T-cell (primary cell): ENCODE data around the gene XXYLT1. TPM values are rescaled to one million over a fixed set of nuclear protein-coding genes. Genes with fewer than 3 reads are reported as not detected.
"Not testable (repeated sequence)": the region's sequence is repeated elsewhere in the genome, so short reads cannot be mapped to it uniquely, and the experiment has no call there.

Experiments used
- ATAC-seq, 4 experiments: fragments of 200-7000 bp in 3 of 4; fragments of 150-1000 bp in 1 of 4; cut with Tn5 transposase; replicated peaks in 1 of 4; 1 replicate in 3 of 4; 2 replicates in 1 of 4; pipeline ENCODE4 v1.10.0; 2021; ENCODE audit warnings: moderate library complexity in 3 of 4, mild to moderate bottlenecking in 2 of 4, moderate number of reproducible peaks in 1 of 4
- CTCF ChIA-PET, 2 donors: fragments of 300-600 bp; sonication (Branson Sonifier 250); formaldehyde crosslinking; loops; one replicate each; lab custom pipeline; 2022; ENCODE audit warnings: antibody characterized with exemption in 2 of 2; lab: Charles Lee
- POLR2A ChIA-PET, 2 donors: fragments of 300-600 bp; sonication (Branson Sonifier 250); formaldehyde crosslinking; loops; one replicate each; lab custom pipeline; 2022; ENCODE audit warnings: antibody characterized with exemption in 2 of 2; lab: Charles Lee
- DNase-seq, 35 experiments: peaks; one replicate each; pipeline versions ENCODE4 v3.0.0 to v3.0.0-alpha.2; 2013 to 2023
- H3K27ac ChIP-seq: one replicate; pipeline ENCODE4 v1.5.1; 2013; ENCODE audit warnings: low read length
- H3K27me3 ChIP-seq, 2 experiments: replicated peaks in 1 of 2; 1 replicate in 1 of 2; 2 replicates in 1 of 2; pipeline versions ENCODE4 v1.6.1 to v1.7.0; 2013; ENCODE audit warnings: low read length in 1 of 2, mixed read lengths in 1 of 2; ENCODE audit not compliant: control insufficient read depth in 2 of 2, insufficient read depth in 2 of 2; ENCODE audit errors: extremely low read depth in 1 of 2
- H3K36me3 ChIP-seq, 2 donors: 1 replicate in 1 of 2; 2 replicates in 1 of 2; pipeline versions ENCODE4 v1.6.1 to v1.7.0; 2013; ENCODE audit warnings: low read length in 1 of 2; ENCODE audit not compliant: control insufficient read depth in 2 of 2, insufficient read depth in 1 of 2; ENCODE audit errors: extremely low read depth in 1 of 2
- H3K4me1 ChIP-seq, 2 experiments: 1 replicate in 1 of 2; 2 replicates in 1 of 2; pipeline versions ENCODE4 v1.6.1 to v1.7.0; 2013; ENCODE audit warnings: low read length in 2 of 2, mixed read lengths in 1 of 2; ENCODE audit not compliant: insufficient read depth in 2 of 2, control insufficient read depth in 1 of 2; ENCODE audit errors: extremely low read depth in 1 of 2
- H3K4me3 ChIP-seq, 2 donors: 1 replicate in 1 of 2; 2 replicates in 1 of 2; pipeline versions ENCODE4 v1.5.1 to v1.7.0; 2013; ENCODE audit warnings: mild to moderate bottlenecking in 2 of 2, low read length in 1 of 2, moderate library complexity in 1 of 2; ENCODE audit not compliant: control insufficient read depth in 1 of 2; ENCODE audit errors: extremely low read depth in 1 of 2
- H3K9me3 ChIP-seq: 2 replicates; pipeline ENCODE4 v1.7.0; 2013
- H3K27ac Mint-ChIP-seq, 2 donors: one replicate each; pipeline ENCODE4 v1.8.0; 2020 to 2021; ENCODE audit warnings: mild to moderate bottlenecking in 2 of 2, mixed read lengths in 2 of 2
- H3K27me3 Mint-ChIP-seq, 2 donors: one replicate each; pipeline ENCODE4 v1.8.0; 2021 to 2022; ENCODE audit warnings: mixed read lengths in 2 of 2
- H3K36me3 Mint-ChIP-seq: one replicate; pipeline ENCODE4 v1.8.0; 2021; ENCODE audit warnings: mixed read lengths
- H3K4me1 Mint-ChIP-seq, 3 donors: one replicate each; pipeline ENCODE4 v1.8.0; 2020 to 2022; ENCODE audit warnings: mixed read lengths in 3 of 3, mild to moderate bottlenecking in 1 of 3
- H3K4me3 Mint-ChIP-seq, 3 donors: one replicate each; pipeline ENCODE4 v1.8.0; 2020 to 2022; ENCODE audit warnings: mild to moderate bottlenecking in 3 of 3, mixed read lengths in 3 of 3, moderate library complexity in 3 of 3
- H3K9me3 Mint-ChIP-seq, 3 donors: one replicate each; pipeline ENCODE4 v1.8.0; 2020 to 2022; ENCODE audit warnings: mixed read lengths in 3 of 3
- whole genome bisulfite sequencing: methylation state at CpG from one replicate; pipeline ENCODE4 v1.1.5; 2013; ENCODE audit warnings: missing lambda C conversion rate; ENCODE audit not compliant: insufficient coverage; 5-methylcytosine and 5-hydroxymethylcytosine counted together
- total RNA-seq, 35 experiments: library from RNA in 6 of 35; stranded (reverse) in 6 of 35; fragments of 120-200 nt in 1 of 35; gene quantifications; one replicate each; pipeline versions ENCODE4 v1.2.1 to v1.2.4 and lab custom pipeline; 2013 to 2026

The XXYLT1 gene
- total RNA-seq, 5 donors from 2014 or later (not counting 1 experiment from before 2014, with no cell fraction given), result 4.6 to 9.1 (median 5.7) TPM

DNA sequence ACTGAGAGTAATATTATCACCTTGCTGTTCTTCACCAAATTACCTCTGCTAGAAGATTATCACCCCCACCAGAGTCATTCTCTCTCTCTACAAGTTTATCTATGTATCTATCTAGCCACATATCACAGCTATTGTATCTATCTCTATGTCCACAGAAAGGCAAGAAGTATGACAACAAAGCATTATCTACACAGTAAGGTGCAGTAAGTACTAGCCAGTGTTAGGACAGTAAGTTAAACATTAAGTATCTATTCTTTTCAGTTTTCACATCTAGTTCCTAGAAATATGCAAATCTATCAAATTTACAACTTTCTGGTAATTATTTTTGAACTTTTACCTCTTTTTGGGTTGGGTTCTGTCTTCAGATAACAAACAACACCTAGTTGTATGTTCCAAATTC is 26.5 kb upstream of the XXYLT1 start:
- H3K36me3 ChIP-seq, result peaks cover 9 to 64% of the 10 kb centered on the region in 2 donors
- no peaks in the 10 kb centered on the region for H3K9me3 Mint-ChIP-seq
- DNase-seq, result no peak
- H3K27me3 ChIP-seq, result no peaks in the 10 kb centered on the region
- no peaks in the 10 kb centered on the region for H3K9me3 ChIP-seq
- H3K27ac ChIP-seq, result no peak overlapping the region
- peak overlapping the region; percentile 50 to 76 for H3K27ac Mint-ChIP-seq
- CTCF ChIA-PET, result no interaction called here
- no peaks in the 10 kb centered on the region for H3K27me3 Mint-ChIP-seq
- ATAC-seq, result no peak
- H3K4me1 Mint-ChIP-seq, result peaks cover 0 to 10% (median 6%) of the 10 kb centered on the region in 3 donors
- H3K4me1 ChIP-seq, result no peaks in the 10 kb centered on the region
- no peak overlapping the region for H3K4me3 ChIP-seq
- peaks cover 43% of the 10 kb centered on the region for H3K36me3 Mint-ChIP-seq
- POLR2A ChIA-PET, result no interaction called here
- no peak overlapping the region for H3K4me3 Mint-ChIP-seq

DNA sequence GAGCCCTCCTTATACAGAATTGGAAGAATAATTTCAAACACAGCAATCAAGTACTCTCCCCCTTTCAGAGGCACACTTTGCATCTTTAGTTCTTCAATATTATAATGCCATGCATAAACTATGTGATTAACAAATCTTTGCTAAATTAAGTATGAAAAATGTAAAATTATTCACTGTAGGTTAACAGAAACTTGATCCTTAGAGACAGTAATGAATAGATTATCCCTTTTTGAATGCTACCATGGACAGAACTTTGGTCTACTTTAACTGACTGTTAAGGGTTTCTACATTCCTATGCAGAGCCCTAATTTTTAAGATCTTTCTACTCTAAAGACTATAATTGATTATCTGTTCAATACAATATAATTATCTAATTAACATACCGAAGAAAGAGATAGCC is 25.7 kb upstream of the XXYLT1 start:
- Mint-ChIP-seq H3K36me3 (peaks cover 47% of the 10 kb centered on the region), H3K9me3 (no peaks in the 10 kb centered on the region), H3K4me1 (peaks cover 0 to 10% (median 6%) of the 10 kb centered on the region in 3 donors), H3K27ac (peak overlapping the region; percentile 41 to 52), H3K4me3 (no peak overlapping the region), H3K27me3 (no peaks in the 10 kb centered on the region)
- CTCF ChIA-PET, result no interaction called here
- WGBS, result no CpG with 5 or more reads among the region's 1 CpG
- no peaks in the 10 kb centered on the region for H3K4me1 ChIP-seq
- POLR2A ChIA-PET, result no interaction called here
- H3K27me3 ChIP-seq, result no peaks in the 10 kb centered on the region
- H3K9me3 ChIP-seq, result no peaks in the 10 kb centered on the region
- ATAC-seq (no peak), DNase-seq (no peak)
- H3K27ac ChIP-seq, result no peak overlapping the region
- no peak overlapping the region for H3K4me3 ChIP-seq
- H3K36me3 ChIP-seq, result peaks cover 9 to 62% of the 10 kb centered on the region in 2 donors

DNA sequence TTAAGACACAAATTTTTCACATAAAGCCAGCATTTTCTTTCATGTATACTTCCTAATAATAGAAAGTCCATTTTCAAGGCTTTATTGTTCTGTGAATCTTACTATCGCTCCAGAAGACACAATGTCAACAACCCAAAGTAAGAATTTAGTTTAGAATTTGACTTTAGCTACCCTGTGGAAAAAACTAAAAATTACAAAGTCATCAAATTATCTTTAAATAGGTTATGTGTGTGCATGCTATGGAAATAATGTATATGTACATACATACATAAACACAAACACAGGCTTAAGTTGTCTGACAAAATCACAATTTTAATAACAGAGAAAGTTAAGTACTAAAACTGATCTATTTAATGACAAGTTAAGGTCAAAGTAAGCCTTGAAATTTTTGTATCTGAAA is 20.2 kb upstream of the XXYLT1 start:
- H3K36me3 ChIP-seq, result peaks cover 8 to 67% of the 10 kb centered on the region in 2 donors
- Mint-ChIP-seq H3K4me1 (no peaks in the 10 kb centered on the region), H3K27me3 (no peaks in the 10 kb centered on the region), H3K4me3 (no peak overlapping the region), H3K9me3 (no peaks in the 10 kb centered on the region), H3K36me3 (peaks cover 42% of the 10 kb centered on the region), H3K27ac (no peak overlapping the region)
- no peak overlapping the region for H3K27ac ChIP-seq
- no peaks in the 10 kb centered on the region for H3K9me3 ChIP-seq
- no peaks in the 10 kb centered on the region for H3K4me1 ChIP-seq
- CTCF ChIA-PET, result no interaction called here
- POLR2A ChIA-PET, result no interaction called here
- DNase-seq, result no peak
- no CpG with 5 or more reads among the region's 1 CpG for WGBS
- H3K4me3 ChIP-seq, result no peak overlapping the region
- no peak for ATAC-seq
- H3K27me3 ChIP-seq, result no peaks in the 10 kb centered on the region

DNA sequence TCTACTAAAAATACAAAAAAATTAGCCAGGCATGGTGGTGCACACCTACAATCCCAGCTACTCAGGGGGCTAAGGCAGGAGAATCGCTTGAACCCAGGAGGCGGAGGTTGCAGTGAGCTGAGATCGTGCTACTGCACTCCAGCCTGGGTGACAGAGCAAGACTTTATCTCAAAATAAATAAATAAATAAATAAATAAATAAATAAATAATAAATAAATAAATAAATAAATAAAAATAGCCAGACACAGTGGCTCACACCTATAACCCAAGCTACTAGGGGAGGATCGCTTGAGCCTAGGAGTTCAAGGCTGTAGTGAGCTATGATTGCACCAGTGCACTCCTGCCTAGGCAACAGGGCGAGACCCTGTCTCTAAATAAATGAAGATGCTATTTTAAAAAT is 19.7 kb upstream of the XXYLT1 start:
- not testable (repeated sequence) for H3K27ac Mint-ChIP-seq

DNA sequence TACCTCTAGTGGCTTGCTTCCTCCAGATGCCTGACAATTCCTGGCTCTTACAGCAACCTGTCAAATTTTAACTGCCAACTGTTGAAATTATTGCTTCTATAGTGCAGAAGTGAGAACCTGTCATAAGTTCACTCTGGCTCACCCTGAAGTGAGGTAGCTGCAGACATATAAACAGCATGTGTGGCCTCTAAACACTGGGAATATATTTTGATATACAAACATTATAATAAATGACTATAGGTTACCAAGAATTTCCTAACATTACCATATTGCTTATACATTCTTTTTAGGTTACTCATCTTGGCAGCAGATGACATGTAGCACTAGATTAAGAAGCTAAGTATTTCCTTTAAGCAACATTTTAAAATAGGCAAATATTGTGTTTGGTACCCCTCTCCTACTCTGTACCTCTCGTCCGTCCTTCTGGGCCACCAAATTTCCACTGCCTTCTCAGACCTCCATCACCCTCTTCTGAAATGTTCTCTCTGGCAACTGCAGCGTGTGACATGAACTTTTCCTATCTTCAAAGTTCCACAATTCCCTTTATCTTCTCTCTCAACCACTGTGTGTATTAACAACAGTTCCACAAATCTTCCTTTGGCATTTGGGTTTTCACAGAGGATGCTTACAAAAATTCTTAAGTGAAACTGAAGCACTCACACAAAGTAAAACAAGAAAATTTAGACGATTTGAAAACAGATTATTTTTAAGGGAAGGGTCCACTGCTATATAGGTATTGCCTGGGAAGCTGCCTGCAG is 15.3 kb upstream of the XXYLT1 start:
- Histone ChIP-seq H3K4me1 (no peaks in the 10 kb centered on the region), H3K27me3 (no peaks in the 10 kb centered on the region), H3K27ac (no peak overlapping the region), H3K4me3 (no peak overlapping the region), H3K36me3 (peaks cover 8 to 63% of the 10 kb centered on the region in 2 donors), H3K9me3 (no peaks in the 10 kb centered on the region)
- no peak overlapping the region for H3K4me3 Mint-ChIP-seq
- peaks cover 25% of the 10 kb centered on the region for H3K36me3 Mint-ChIP-seq
- H3K4me1 Mint-ChIP-seq, result peaks cover 0 to 1% (median 0%) of the 10 kb centered on the region in 3 donors
- 67% methylated on average over 3 of the region's 4 CpGs for WGBS
- POLR2A ChIA-PET, result no interaction called here
- H3K27me3 Mint-ChIP-seq, result no peaks in the 10 kb centered on the region
- DNase-seq (no peak), ATAC-seq (no peak)
- no peaks in the 10 kb centered on the region for H3K9me3 Mint-ChIP-seq
- no peak overlapping the region for H3K27ac Mint-ChIP-seq
- CTCF ChIA-PET, result interaction anchor here in 1 of 2 donors (0.5 kb wide), 1 partner anchor 233 kb away, joined by 3 read pairs; no protein-coding TSS in a partner anchor

More for the DNA sequence above, 19.7 kb upstream of the XXYLT1 start:
- H3K27ac ChIP-seq, H3K4me1 ChIP-seq, H3K4me3 ChIP-seq, POLR2A ChIA-PET, DNase-seq, H3K27me3 Mint-ChIP-seq, H3K4me3 Mint-ChIP-seq, ATAC-seq, H3K9me3 ChIP-seq, H3K9me3 Mint-ChIP-seq, H3K27me3 ChIP-seq, CTCF ChIA-PET, H3K4me1 Mint-ChIP-seq: not testable (repeated sequence)
- peaks cover 8 to 69% of the 10 kb centered on the region in 2 donors for H3K36me3 ChIP-seq
- WGBS, result no CpG with 5 or more reads among the region's 5 CpGs
- peaks cover 39% of the 10 kb centered on the region for H3K36me3 Mint-ChIP-seq

GRCh38 chr3:195285372-195285771 is 14.4 kb upstream of the XXYLT1 start:
- no peaks in the 10 kb centered on the region for H3K4me1 ChIP-seq
- Mint-ChIP-seq H3K27me3 (no peaks in the 10 kb centered on the region), H3K9me3 (no peaks in the 10 kb centered on the region), H3K4me1 (peaks cover 0 to 1% (median 0%) of the 10 kb centered on the region in 3 donors), H3K36me3 (peaks cover 25% of the 10 kb centered on the region), H3K4me3 (no peak overlapping the region), H3K27ac (no peak overlapping the region)
- H3K27ac ChIP-seq, result no peak overlapping the region
- H3K9me3 ChIP-seq, result no peaks in the 10 kb centered on the region
- no CpG with 5 or more reads among the region's 3 CpGs for WGBS
- no peak overlapping the region for H3K4me3 ChIP-seq
- ChIA-PET POLR2A (no interaction called here), CTCF (interaction anchor here (0.5 to 1.0 kb wide), 2 partner anchors 14 to 234 kb away, joined by 3 read pairs; partner anchors contain the start of gene XXYLT1 (in 1 of the 2))
- DNase-seq (no peak), ATAC-seq (no peak)
- no peaks in the 10 kb centered on the region for H3K27me3 ChIP-seq
- H3K36me3 ChIP-seq, result peaks cover 8 to 59% of the 10 kb centered on the region in 2 donors
